Upper lobe of left lung (tissue), 6 donors: ENCODE measurements around the gene PCP2. TPM values are rescaled to one million over a fixed set of nuclear protein-coding genes. Genes with fewer than 3 reads are reported as not detected.
"Not testable (repeated sequence)": the region's sequence is repeated elsewhere in the genome, so short reads cannot be mapped to it uniquely, and the experiment has no call there.

Experiments used
- ATAC-seq, 2 donors: fragments of 200-7000 bp; cut with Tn5 transposase; one replicate each; pipeline ENCODE4 v1.9.1; 2022; ENCODE audit warnings: mild to moderate bottlenecking in 2 of 2, moderate library complexity in 2 of 2; ENCODE audit not compliant: low FRiP score in 2 of 2
- DNase-seq, 2 donors: peaks; one replicate each; pipeline ENCODE4 v3.0.0-alpha.2; 2019 to 2020
- H3K27ac ChIP-seq, 4 donors: fragments of 200-600 bp; sonication (generic); one replicate each; pipeline ENCODE4 v1.5.1; 2016 to 2019
- H3K27me3 ChIP-seq, 4 donors: fragments of 200-600 bp; sonication (generic); one replicate each; pipeline ENCODE4 v1.5.1; 2017 to 2019
- H3K36me3 ChIP-seq, 4 donors: fragments of 200-600 bp; sonication (generic); one replicate each; pipeline ENCODE4 v1.5.1; 2016 to 2019
- H3K4me1 ChIP-seq, 4 donors: fragments of 200-600 bp; sonication (generic); one replicate each; pipeline ENCODE4 v1.5.1; 2018 to 2019
- H3K4me3 ChIP-seq, 4 donors: fragments of 200-600 bp; sonication (generic); one replicate each; pipeline ENCODE4 v1.5.1; 2017 to 2019; ENCODE audit warnings: mild to moderate bottlenecking in 2 of 4, moderate library complexity in 1 of 4
- H3K9me3 ChIP-seq, 4 donors: fragments of 200-600 bp; sonication (generic); one replicate each; pipeline ENCODE4 v1.5.1; 2018 to 2019
- CTCF ChIP-seq, 6 experiments: fragments of 450-650 bp in 4 of 6; fragments of 200-600 bp in 2 of 6; sonication (generic) in 2 of 6; IDR thresholded peaks; one replicate each; pipeline ENCODE4 v1.5.1; 2016 to 2019; ENCODE audit warnings: antibody characterized with exemption in 6 of 6
- EP300 ChIP-seq, 4 donors: sonication (generic); formaldehyde crosslinking; IDR thresholded peaks; one replicate each; pipeline ENCODE4 v1.5.1; 2017; ENCODE audit warnings: antibody characterized with exemption in 4 of 4, control low read depth in 2 of 4
- POLR2A ChIP-seq, 4 donors: fragments of 450-650 bp; IDR thresholded peaks; one replicate each; pipeline ENCODE4 v1.5.1; 2016 to 2017; ENCODE audit warnings: antibody characterized with exemption in 4 of 4, mild to moderate bottlenecking in 2 of 4
- POLR2AphosphoS5 ChIP-seq, 2 donors: sonication (generic); formaldehyde crosslinking; IDR thresholded peaks; one replicate each; pipeline ENCODE4 v1.5.1; 2017; ENCODE audit warnings: antibody characterized with exemption in 2 of 2
- WGBS, 2 donors: methylation state at CpG; one replicate each; pipeline ENCODE4 v1.1.5; 2017 to 2018; 5-methylcytosine and 5-hydroxymethylcytosine counted together
- total RNA-seq, 6 donors: library from RNA; depleted of rRNA in 4 of 6; stranded (reverse); fragments of >200 nt in 4 of 6; gene quantifications; one replicate each; pipeline versions ENCODE4 v1.1.0 to v1.2.1, GENCODE V29; 2016 to 2021
- donor health status: DM: no; HTN: no; CAD: no; lungs with moderate emphysema.
- donor health status: DM: no; HTN: yes; CAD: no; lungs with severe emphysema.

PCP2 gene
- total RNA-seq, 6 donors from 2014 or later: 2.3 to 21.0 (median 3.3) TPM; not detected in 1

GRCh38 chr19:7646426-7646700, 12.8 kb upstream of the PCP2 start:
- WGBS, 2 donors: 67 to 89% methylated on average over 2 to 8 of the region's 8 CpGs
- Histone ChIP-seq H3K27ac (peak overlapping the region in 2 of 4 donors; percentile 40 to 63), H3K36me3 (peaks cover 0 to 34% (median 19%) of the 10 kb centered on the region in 4 donors), H3K4me1 (peaks cover 0 to 9% (median 3%) of the 10 kb centered on the region in 4 donors), H3K4me3 (peak overlapping the region in 1 of 4 donors; percentile 7), H3K9me3 (no peaks in the 10 kb centered on the region), H3K27me3 (no peaks in the 10 kb centered on the region)
- TF ChIP-seq EP300 (IDR thresholded peaks at IDR 0.05) (no peak), POLR2A (IDR thresholded peaks at IDR 0.05) (no peak), POLR2AphosphoS5 (IDR thresholded peaks at IDR 0.05) (no peak), CTCF (IDR thresholded peaks at IDR 0.05) (no peak)
- DNase-seq: no peak
- no peak for ATAC-seq

DNA sequence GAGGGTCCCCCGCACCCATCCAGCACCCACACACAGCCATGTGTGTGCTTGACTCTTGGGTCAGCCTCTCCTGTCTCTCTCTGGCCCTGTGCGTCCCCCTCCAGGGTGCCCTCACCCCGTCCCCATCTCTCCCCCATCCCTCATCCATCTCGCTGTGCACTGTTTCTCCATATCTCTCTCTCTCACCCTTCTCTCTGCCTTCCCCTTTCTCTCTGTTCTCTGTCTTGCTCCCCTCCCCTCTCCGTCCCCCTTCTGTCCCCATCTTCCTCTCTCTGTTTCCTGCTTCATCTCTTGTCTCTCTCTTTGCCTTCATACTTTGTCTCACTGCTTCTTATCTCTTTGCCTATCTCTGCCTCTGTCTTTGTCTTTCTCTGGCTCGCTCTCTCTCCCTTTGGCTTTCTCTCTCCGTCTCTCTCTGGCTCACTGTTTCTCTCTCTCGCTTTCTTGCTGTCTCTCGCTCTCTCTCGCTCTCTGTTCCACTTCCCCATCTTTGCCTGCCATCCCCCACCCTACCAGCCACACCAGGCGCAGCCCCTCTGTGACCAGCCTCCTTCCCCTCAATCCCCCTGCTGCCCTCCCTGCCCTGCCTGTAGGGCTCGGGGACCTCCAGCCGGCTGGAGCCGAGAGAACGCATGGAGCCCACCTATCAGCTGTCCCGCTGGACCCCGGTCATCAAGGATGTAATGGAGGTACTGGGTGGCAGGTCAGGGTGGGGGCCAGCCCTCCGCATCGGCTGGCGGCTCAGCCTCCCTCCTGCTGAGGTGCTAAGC, 12.3 kb upstream of the PCP2 start:
- Histone ChIP-seq H3K36me3 (peaks cover 0 to 35% (median 19%) of the 10 kb centered on the region in 4 donors), H3K27ac (peak overlapping the region in 2 of 4 donors; percentile 40 to 63), H3K27me3 (no peaks in the 10 kb centered on the region), H3K4me1 (peaks cover 0 to 9% (median 3%) of the 10 kb centered on the region in 4 donors), H3K4me3 (peak overlapping the region in 1 of 4 donors; percentile 7), H3K9me3 (no peaks in the 10 kb centered on the region)
- peak in 1 of 2 donors; percentile 51 for DNase-seq
- no peak for ATAC-seq
- WGBS, 2 donors: 65 to 75% methylated on average over 20 of the region's 20 CpGs
- no peak for TF ChIP-seq POLR2A (IDR thresholded peaks at IDR 0.05)
- no peak for TF ChIP-seq EP300 (IDR thresholded peaks at IDR 0.05)
- no peak for TF ChIP-seq POLR2AphosphoS5 (IDR thresholded peaks at IDR 0.05)
- no peak for TF ChIP-seq CTCF (IDR thresholded peaks at IDR 0.05)

DNA sequence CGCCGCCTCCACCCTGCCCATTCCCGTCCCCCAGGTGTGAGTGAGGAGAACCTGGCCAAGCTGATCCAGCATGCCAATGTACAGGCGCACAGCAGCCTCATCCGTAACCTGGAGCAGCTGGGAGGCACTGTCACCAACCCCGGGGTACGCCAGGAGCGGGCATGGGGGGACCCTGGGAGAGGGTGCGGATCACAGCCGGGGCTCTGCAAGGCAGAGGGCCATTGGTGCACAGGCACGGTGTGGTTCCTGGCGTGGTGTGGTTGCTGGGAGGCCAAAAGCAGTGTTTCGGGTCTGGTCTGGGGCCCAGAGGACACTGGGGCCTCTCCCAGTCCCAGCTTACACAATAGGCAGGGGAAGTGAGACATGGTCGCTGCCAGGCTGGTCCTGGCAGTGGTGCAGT, 11.6 kb upstream of the PCP2 start:
- Histone ChIP-seq H3K4me3 (no peak overlapping the region), H3K9me3 (no peaks in the 10 kb centered on the region), H3K4me1 (peaks cover 0 to 9% (median 3%) of the 10 kb centered on the region in 4 donors), H3K27ac (peak overlapping the region in 2 of 4 donors; percentile 40 to 63), H3K36me3 (peaks cover 0 to 40% (median 19%) of the 10 kb centered on the region in 4 donors), H3K27me3 (no peaks in the 10 kb centered on the region)
- DNase-seq (peak in 1 of 2 donors; percentile 71), ATAC-seq (peak; percentile 23)
- peak in 1 of 4 donors; percentile 16 for TF ChIP-seq POLR2A (IDR thresholded peaks at IDR 0.05)
- no peak for TF ChIP-seq POLR2AphosphoS5 (IDR thresholded peaks at IDR 0.05)
- 77 to 79% methylated on average over 5 to 10 of the region's 14 CpGs for WGBS, 2 donors

DNA sequence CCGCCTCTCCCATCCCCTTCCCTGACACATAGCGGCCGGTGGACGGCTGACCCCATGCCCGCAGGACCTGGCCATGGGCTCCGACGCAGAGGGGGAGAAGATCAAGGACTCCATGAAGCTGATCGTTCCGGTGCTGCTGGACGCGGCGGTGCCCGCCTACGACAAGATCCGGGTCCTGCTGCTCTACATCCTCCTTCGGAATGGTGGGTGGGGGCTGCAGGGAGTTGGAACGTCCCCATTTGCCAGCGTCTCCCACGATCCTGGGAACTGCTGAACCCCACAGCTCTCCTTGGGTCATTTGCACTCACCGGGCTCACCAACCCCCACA, 11.0 kb upstream of the PCP2 start:
- H3K9me3 ChIP-seq: no peaks in the 10 kb centered on the region
- DNase-seq (peak in 1 of 2 donors; percentile 72), ATAC-seq (no peak)
- H3K36me3 ChIP-seq: peaks cover 0 to 45% (median 21%) of the 10 kb centered on the region in 4 donors
- H3K27me3 ChIP-seq: no peaks in the 10 kb centered on the region
- peaks cover 0 to 16% (median 3%) of the 10 kb centered on the region in 4 donors for H3K4me1 ChIP-seq
- TF ChIP-seq POLR2AphosphoS5 (IDR thresholded peaks at IDR 0.05) (no peak), EP300 (IDR thresholded peaks at IDR 0.05) (no peak), POLR2A (IDR thresholded peaks at IDR 0.05) (no peak), CTCF (IDR thresholded peaks at IDR 0.05) (no peak)
- 87 to 95% methylated on average over 7 to 19 of the region's 20 CpGs for WGBS, 2 donors
- peak overlapping the region in 2 of 4 donors; percentile 40 to 63 for H3K27ac ChIP-seq
- no peak overlapping the region for H3K4me3 ChIP-seq

GRCh38 chr19:7643629-7644549, 10.4 kb upstream of the PCP2 start:
- not testable (repeated sequence) for H3K27ac ChIP-seq, H3K4me3 ChIP-seq, H3K9me3 ChIP-seq, H3K27me3 ChIP-seq, ATAC-seq
- Histone ChIP-seq H3K4me1 (peaks cover 0 to 22% (median 3%) of the 10 kb centered on the region in 4 donors), H3K36me3 (peaks cover 0 to 45% (median 21%) of the 10 kb centered on the region in 4 donors)
- 67 to 85% methylated on average over 9 to 10 of the region's 10 CpGs for WGBS, 2 donors
- peak in 1 of 2 donors; percentile 64 for DNase-seq
